Measurements from ENCODE around the gene GOLGA6C.
"Not testable (repeated sequence)": the region's sequence is repeated elsewhere in the genome, so short reads cannot be mapped to it uniquely, and the experiment has no call there.

GOLGA6C gene

DNA sequence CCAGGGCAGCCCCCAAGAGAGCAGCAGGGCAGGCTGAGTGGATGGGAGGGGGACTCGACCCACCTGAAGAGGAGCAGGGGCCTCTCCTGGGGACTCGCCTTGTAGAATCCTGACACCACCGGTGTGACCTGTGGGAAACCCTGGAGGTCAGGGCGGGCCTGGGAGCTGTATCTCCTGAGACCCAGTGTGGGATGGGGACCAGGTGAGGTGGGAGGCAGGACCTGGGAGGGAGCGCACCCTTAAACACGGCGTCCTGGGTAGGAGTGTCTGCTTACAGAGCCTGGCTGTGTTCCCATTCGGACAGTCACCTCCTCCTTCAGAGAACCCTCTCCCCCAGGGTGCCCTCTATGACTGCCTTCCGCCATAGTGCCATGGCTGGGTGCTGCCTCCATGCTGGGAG lies 29.3 kb upstream of the GOLGA6C start:
- DNase-seq = no peak

DNA sequence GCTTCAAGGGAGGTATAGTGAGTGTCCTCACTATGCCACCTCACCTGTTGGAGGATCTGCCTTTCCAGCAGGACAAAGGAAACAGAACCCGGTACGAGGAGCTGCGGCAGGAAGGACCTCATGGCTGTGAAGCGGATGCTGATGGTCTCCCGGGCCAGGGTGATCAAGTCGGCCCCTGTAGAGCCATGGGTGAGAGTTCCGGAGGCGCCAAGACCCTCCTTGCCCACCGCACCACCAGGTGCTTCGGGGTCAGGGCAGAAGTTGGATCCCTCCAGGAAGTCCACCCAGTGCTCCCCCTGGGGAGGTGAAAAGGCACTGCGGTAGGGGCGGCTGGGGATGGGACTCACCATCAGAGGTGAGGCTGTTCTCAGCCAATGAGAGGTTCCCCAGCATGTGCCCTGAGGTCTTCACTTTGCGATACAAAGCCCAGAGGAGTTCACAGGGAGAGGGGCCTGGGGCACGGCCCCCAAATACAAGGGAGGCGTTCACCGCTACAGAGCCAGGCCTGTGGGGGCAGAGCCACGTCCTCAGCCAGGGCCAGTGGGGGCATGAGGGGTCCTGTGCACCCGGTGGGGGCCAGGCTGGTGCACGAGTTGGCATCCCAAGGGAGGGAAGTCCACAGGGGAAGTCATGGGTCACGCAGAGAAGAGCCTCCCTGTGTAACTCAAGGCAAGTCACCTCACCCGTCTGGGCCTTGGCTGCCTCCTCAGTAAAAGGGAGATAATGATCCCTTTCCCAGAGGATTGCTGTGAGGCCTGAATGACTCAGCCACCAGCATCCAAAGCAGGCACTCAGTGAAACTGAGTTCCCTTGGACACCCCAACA lies 28.7 kb upstream of the GOLGA6C start:
- no peak for DNase-seq

DNA sequence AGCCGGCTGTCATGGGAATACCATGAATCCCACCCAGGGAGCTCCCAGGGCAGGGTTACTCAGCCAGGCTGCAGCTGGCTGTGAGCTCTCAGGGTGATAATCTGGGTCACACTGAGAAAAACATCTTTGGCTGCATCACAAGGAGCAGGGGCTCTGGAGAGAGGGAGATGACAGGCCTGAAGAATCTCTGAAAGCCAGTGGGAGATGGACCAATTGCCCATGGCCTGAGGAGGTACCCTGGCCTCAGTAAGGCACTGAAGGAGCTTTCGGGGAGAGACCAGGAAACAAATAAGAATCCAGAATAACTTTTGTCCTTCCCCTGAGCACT lies 28.2 kb upstream of the GOLGA6C start:
- DNase-seq = no peak

DNA sequence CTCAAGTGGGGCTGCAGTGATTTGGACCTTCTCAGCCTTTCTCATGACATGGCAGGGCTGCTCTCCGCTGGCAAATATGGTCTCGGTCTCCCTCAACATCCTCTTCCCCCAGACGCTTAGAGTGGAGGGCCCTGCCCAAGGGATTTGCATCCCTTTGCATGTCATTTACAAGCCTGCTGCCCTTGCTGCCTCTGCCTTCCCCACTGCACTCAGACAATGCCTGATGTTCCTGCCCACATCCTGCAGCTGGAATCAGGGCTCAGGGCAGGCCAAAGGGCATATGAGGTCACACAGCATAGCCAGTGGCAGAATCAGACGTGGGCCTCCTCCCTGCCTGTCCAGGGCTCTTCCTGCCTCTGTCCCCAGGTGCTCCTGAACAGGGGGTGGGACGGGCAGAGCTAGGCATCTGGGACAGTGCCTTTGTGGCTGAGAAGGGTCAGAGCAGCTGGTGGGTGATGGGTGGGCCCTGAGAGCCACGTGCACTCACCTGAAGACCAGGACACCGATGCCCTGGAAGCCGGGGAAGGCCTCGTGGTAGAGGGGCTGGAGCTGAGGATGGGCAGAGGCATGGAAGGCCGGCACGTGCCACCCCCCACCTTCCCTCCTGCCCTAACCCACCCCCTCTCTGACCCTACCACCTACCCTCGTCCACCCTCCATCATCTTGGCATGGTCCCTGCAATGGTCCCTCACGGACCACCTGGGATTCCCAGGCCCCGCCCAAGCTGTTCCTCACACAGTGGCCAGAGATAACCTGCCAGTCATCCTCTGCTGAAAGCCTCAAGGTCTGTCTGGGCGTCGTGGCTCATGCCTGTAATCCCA lies 27.4 kb upstream of the GOLGA6C start:
- DNase-seq = no peak

DNA sequence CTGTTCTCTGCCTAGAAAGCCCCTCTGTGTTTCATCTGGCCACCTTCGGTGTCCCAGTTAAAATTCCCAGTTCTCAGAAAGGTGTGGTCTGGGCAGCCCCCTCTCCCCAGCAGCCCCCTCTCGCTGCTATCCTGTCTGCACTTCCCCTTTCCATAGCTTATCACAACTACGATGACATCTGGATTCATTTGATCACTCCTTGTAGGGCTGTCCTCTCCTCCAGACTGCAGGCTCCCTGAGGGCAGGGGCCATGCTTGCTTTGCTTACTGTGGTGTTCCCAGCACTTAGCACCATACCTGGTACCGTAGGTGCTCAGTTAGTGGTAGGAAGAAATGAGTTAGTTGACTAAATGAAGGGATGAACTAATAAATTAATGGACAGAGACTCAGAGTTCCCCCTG lies 26.3 kb upstream of the GOLGA6C start:
- DNase-seq = no peak

DNA sequence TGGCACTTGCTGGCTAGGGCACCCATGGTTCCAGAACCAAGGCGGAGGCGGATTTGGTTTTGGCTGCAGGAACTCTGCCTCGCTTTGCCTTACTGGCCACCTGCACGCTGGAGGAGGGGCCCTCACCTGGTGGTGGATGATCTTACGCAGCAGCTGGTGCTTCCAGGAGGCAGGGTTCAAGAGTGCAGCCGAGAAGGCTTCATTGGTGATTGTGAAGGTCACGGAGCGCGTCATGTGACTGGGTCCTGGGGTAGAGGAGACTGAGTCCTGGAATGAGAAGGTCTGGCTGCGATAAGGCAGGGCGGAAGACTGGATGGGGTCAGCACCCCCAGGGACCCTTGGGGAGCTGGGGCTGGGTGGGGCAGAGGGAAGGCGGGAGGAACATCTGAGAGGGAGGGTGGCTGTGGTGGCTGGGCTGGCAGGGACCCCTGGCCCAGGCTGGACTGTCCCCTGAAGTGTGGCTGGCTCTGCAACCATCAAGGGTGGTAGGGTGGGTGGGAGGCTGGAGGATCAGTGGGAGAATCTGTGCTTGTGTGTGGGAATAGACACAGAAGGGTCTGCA lies 25.8 kb upstream of the GOLGA6C start:
- no peak for DNase-seq

DNA sequence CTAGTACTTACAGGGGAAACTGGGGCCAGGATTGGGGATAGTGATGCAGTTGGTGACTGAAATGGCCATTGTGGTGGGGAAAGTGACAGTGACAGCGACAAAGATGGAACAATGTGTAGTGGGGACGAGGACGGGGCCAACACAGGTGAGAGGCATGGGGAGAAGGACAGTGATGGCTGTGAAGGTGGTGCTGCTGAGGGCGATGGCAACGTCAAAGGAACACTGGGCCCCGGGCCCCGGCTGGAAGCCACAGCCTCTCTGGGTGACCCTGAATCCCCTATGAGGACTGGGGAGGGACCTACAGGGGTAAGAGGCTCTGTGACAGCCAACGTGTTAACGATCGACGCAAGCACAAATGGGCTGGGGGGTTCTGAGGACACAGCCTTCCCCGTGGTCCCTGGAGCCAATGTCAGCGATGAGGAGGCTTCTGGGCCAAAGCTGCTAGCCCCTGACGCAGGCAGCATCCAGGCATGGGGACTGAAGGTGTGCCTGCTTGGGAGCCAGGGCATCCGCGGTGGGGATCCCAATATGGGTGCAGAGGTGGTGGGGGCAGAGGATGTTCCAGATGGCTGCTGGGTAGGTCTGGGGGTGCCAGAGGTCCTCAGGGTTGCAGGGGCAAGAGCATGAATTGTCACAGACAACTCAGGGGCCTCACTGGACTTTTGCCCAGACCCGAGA lies 25.2 kb upstream of the GOLGA6C start:
- DNase-seq = no peak

DNA sequence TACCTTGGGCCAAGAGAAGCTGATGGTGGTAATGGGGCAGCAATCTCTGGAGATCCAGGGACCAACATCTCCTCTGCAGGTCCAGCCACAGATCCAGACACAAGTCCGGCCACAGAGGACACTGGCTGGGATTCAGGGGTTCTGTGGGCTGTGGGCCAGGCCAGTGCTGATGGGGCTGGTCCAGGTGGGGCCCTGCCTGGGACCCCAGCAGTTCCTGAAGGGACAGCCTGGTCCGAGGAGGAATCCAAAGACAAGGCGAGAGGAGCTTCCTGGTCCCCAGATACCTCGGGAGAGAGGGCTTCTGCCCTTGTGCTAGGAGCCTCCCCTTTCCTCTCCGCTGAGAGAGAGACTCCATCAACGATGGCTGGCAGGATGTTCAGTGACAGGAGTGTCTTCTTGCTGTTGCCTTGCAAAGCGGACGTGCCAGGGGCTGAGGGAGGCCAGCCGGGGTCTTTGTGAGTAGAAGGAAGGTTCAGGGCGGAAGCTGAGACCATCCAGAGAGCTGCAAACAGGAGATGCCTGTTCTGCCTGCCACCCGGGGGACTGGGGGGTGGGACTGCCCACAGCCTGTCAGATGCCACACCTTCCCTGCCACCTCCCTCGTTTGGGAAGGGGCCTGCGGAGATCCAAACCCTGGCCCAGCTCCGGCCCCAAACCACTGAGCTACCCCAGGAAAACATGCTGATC lies 24.5 kb upstream of the GOLGA6C start:
- DNase-seq = no peak

DNA sequence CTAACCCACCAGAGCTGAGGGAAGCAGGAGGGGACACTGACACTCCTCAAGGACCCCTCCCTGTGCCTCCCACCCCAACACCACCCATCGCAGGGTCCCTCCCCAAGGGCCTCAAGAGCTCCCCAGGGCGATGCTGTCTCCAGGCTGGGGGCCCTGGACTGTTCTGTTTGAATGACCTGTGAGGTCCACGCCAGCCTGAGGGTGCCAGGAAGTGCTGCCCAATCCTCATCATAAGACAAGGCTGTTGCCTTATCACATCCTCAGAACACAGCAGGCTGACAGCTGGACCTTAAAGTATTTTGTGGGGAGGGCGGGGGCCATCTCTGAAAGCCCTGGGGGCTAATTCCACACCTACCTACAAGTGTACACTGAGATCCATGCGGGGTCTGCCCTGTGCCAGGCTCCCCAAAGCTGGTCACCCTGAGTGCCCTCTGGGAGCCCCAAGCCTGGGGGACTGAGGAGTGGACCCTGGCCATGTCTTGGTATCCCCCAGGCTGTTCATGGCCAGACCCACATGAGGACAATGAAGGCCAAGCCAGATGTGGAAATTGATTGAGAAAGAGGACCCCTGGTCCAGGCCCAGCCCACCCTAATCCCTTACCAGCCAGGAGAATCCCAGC lies 23.8 kb upstream of the GOLGA6C start:
- no peak for DNase-seq

DNA sequence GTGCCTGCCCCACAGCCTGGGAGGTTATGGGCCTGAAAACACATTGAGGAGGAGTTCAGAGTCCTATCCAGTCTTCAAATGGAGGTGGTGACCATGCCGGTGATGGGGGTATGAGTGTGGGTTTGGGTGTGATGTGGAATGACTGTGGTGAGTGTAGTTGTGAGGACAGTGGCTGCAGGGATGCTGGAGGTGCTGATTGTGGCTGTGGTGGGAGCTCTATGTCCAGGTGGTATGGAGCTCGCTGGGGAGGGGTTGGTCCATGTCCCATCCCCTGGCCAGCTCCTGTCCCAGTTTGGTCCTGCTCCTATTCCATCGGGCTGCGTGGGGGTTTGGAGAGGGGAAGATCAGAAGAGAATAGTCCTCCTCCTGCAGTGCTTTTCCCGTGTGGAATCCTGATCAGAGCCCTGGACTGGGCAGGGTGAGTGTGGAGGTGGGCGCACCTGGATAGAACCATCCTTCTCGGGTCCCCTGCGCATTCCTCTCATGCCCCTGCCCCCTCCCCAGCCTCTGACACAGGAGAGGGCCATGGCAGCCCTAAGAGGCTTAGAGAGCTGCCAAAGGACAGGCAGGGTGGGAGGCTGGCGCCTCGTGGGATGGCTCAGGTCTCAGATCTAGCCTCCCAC lies 23.0 kb upstream of the GOLGA6C start:
- no peak for DNase-seq

DNA sequence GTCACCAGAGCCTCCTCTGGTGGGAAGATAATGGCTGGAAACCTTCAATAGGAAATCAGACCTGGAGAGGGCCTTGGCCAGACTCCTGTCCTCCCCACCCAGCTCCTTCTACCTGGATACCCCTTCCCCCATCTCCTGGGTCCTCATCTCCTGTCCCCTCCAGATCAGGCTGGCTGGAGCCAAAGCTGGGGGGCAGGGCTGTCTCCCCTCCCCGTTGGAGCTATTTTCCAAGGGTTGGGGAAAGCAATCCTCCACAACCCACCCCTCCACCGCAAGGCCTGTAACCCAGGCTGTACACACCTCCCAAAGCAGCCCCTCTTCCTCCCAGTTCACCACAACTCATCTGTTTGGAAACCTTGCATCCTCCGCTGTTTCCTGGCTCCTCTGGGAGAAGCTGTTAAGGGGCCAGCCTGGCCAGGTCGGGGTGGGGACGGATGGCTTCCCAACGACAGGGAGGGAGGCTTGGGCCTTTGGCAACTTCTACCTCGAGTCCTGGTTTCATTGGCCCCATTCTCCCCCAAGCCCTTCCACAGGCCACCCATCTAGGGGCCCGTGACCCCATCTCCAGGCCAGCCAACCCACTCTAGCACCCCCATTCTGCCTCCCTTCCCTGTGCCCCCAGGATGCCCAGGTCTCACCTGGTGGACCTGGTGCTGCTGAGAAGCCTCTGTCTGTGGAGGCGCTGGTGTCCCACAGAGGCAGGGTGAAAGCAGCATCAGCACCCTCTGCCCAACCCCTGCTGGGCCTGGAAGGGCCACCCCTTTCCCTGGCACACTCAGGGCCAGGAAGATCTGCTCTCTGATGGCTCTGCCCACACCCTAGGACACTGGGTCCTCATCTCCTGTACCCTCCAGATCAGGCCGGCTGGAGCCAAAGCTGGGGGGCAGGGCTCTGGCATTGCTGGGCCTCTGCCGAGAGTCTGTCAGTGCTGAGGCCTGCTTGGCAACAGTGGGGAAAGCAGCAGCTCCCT lies 22.1 kb upstream of the GOLGA6C start:
- no peak for DNase-seq

DNA sequence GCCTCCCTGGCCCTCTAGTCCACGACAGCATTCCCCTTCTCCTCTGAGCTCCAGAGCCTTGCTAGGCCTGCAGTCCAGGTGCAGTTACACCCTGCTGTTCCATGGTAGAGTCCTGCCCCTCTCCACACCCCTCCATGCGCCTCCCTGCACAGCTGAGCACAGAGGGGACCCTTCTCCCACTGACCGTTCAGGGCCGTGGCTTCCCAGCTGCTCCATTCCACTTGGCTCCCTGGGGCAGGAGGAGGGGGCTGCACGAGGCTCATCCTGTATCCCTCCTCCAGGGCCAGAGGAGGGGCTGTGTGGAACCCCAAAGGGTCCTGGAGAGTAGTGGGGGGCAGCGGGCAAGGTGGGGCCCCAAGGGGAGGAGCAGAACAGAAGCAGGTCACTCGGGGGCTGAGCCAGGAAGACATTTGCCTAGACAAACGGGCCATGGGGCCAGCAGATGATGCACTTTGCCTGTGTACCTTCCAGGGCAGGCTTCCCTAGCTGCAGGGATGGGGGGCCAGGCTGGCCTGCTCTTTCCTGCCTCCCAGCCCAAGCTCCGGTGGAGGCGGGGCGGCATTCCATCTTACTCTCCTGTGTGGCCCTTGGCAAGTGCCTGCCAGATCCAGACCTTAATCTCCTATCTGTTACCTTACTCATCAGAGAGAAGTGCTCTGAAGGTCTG lies 20.7 kb upstream of the GOLGA6C start:
- no peak for DNase-seq

DNA sequence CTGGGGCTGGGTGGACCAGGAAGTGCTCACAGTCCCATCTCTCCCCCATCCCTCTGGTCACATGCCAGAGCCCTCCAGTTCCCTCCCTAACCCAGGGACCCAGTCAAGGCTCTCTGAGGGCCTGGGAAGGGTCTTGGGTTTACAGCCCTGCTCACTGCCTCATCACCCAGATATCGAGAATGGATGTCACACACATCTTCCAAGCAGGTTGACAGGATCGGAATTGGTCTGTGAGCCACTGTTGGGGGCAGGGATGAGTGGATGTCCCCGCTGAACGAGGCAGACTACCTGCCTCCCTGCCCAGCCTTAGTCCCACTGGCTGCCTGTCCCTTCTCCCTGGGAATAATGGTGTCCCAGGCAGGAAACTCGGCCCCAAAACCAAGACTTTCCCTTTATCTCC lies 20.0 kb upstream of the GOLGA6C start:
- DNase-seq = no peak

DNA sequence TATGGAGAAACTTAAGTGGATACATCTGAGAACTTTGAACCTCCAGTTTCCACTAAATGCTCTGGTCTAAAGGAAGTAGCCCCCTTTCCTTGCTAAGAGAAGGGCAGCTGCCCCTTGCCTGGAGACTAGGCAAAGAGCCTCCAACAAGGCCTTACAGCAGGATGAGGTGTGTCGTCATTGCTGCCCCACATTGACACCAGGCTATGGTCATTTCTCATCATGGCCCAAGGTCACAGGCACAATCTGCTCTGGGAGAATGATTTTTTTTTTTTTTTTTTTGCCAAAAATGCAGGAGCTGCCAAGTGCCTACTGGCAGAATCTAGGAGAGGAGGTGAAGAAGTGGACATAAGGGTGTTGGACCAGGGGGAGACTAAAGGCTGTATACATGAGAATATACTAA lies 12.4 kb upstream of the GOLGA6C start:
- not testable (repeated sequence) for DNase-seq

DNA sequence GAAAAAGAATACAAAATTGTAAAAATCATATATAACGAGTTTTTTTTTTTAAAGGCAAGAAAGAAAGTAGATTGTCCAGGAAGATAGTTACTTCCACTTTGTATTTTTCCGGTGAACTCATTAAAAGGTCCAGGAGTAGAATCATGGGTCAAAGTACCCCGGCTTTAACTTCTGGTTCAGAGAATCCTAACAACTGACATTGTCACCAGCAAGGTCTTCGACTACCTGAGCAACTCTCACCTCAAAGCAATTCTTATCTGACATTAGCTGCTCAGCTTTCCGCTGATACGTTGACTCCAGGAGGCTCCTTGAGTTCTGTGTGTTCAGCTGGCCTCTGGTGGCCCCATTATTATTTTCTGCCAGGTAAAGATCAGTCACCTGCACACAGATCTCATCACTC lies 9.1 kb upstream of the GOLGA6C start:
- not testable (repeated sequence) for DNase-seq

DNA sequence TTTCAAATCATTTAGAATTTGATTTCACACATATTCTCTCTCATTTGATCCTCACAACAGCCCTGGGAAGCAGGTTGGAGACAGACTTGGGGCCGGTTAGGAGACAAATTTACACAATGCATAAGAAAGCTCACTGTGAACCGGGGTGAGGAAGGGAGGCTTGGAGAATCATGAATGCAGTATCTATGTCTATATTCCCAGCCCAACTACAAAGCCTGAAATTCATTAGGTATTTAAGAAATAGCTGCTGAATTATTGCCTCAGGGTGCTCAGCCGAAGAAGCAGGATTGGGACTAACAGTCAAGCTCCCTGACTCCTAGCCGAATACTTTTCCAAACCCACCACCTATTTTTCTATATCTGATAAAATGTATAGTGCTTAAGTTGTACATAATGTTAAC lies 8.4 kb upstream of the GOLGA6C start:
- no peak for DNase-seq

DNA sequence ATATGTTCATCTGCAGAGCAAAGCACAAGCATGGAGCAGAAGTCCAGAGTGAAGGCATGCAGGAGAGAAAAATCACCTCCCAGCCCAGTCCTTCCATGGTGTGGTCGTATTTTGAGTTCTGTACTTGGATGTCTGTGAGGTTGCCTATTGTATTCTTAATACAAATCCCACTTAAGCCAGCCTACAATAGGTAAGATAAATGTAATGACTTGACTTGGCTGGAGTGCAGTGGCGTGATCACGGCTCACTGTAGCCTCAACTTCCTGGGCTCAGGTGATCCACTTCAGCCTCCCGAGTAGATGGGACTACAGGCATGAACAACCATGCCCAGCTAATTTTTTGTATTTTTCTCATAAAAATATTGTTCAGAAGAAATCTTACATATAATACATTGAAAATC lies 6.8 kb upstream of the GOLGA6C start:
- DNase-seq = not testable (repeated sequence)

DNA sequence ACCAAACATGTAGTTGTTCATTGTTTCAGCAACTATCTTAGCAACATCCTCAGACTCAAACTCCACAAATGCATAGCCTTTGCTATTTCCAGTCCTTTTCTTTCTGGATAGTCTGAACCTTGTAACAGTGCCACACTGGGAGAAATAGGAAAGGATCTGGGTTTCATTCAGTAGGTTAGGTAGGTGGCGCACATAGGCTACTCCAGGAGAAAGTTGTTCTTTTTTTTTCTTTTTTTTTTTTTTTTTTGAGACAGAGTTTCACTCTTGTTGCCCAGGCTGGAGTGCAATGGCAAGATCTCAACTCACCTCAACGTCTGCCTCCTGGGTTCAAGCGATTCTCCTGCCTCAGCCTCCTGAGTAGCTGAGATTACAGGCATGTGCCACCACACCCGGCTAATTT lies 5.8 kb upstream of the GOLGA6C start:
- not testable (repeated sequence) for DNase-seq

DNA sequence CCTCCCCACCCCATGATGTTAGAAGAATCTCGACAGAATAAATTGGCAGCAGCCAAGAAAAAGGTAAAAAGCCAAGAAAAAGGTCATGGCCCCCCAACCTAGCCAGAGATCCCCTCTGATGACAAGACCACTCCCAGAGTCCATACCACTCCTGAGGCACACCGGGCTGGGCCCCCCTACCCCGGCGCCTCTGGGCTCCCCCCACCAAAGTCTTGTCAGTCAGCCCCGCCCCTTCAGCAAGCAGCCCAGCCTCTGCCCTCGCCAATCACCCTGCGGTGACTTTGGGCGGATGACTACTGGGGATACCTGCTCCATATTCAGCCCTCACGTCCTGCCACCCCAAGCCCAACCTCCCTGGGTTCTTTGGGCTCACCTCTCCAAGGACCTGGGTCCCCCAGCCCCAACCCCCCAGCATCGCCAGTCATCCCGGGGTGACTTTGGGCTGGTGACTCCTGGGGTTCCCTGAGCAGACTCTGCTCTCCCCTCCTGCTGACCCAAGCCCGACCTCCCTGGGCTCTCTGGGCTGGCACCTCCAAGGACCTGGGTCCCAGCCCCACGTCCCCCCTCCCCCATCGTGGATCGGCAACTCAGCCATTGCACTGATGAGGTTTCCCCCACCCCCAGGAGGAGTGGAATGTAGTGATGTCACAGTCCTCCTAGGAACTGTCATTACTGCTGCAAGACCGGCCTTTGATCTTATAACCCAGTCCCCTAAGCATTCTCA lies 648 bp downstream of the GOLGA6C start:
- not testable (repeated sequence) for DNase-seq

Data from CD4-positive, alpha-beta T cell treated with Interleukin-12 subunit alpha and Interleukin-12 subunit beta, for 1 hour (primary cell).